ENCODE data around the gene KLHL17.

DNA sequence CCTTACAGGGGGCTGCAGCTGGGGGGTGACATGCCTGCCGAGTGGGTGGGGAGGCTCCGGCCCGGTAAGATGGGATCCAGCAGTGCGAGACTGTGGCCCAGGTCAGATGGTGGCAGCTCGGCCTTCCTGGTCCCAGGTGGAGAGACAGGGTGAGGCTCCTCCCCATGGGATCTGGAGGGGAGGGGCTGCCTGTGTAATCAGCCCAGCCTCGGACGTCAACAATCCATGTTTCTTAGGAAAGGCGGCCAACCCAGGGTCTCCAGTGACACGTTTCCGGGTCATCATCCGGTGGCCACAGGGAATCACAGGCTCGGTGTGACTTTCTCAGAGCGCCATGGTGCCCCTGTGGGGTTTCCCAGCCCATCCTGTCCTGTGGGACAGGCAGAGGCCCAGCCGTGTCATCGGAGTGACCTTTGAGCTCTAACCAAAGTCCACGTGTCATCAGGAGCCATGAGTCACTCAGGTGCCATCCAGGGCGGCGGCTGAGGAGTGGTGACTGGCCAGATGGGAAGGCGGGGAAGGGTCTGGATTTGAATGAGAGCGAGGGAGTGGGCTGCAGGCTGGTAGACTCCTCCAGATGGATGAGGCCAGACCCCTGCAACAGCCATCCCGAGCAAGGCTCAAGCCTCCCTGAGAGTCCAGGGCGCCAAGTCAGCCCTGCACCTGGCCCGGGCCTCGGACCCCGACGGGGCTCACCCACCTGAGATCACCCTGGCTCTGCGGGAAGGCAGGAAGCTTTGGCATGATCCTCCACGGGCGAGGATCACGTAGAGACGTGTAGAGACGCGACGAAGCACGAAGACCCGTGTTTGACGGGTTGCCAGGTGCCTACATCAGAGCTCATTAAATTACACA lies 46.1 kb downstream of the KLHL17 start:
- TF ChIP-seq, protein P1, sequence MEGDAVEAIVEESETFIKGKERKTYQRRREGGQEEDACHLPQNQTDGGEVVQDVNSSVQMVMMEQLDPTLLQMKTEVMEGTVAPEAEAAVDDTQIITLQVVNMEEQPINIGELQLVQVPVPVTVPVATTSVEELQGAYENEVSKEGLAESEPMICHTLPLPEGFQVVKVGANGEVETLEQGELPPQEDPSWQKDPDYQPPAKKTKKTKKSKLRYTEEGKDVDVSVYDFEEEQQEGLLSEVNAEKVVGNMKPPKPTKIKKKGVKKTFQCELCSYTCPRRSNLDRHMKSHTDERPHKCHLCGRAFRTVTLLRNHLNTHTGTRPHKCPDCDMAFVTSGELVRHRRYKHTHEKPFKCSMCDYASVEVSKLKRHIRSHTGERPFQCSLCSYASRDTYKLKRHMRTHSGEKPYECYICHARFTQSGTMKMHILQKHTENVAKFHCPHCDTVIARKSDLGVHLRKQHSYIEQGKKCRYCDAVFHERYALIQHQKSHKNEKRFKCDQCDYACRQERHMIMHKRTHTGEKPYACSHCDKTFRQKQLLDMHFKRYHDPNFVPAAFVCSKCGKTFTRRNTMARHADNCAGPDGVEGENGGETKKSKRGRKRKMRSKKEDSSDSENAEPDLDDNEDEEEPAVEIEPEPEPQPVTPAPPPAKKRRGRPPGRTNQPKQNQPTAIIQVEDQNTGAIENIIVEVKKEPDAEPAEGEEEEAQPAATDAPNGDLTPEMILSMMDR (IDR thresholded peaks at IDR 0.05), result no peak
- TF ChIP-seq POLR2A (IDR thresholded peaks at IDR 0.05), result no peak
